PC-3 (cell line): ENCODE measurements around the gene ALPK1. TPM values are rescaled to one million over a fixed set of nuclear protein-coding genes. Genes with fewer than 3 reads are reported as not detected.
"Not testable (repeated sequence)": the region's sequence is repeated elsewhere in the genome, so short reads cannot be mapped to it uniquely, and the experiment has no call there.

Experiments
- ATAC-seq: fragments of 200-7000 bp; cut with Tn5 transposase; 2 replicates; pipeline ENCODE4 v1.9.1; 2020; ENCODE audit warnings: mild to moderate bottlenecking, moderate library complexity
- BruUV-seq: library from RNA; stranded (reverse); fragments of 400-500 nt; replicated peaks from 2 replicates; lab custom pipeline; 2021; lab: Mats Ljungman, UMichigan
- CTCF ChIA-PET: fragments of 300-600 bp; sonication (Branson Sonifier 250); formaldehyde crosslinking; loops from one replicate; lab custom pipeline; 2022; ENCODE audit warnings: antibody characterized with exemption; lab: Charles Lee
- POLR2A ChIA-PET: fragments of 300-600 bp; sonication (Branson Sonifier 250); formaldehyde crosslinking; loops from one replicate; lab custom pipeline; 2022; ENCODE audit warnings: antibody characterized with exemption; ENCODE audit not compliant: unreplicated experiment; lab: Charles Lee
- DNase-seq: peaks from one replicate; pipeline ENCODE4 v3.0.0-alpha.2; 2015
- H2AFZ ChIP-seq: fragments of 300-600 bp; sonication (generic); 2 replicates; pipeline ENCODE4 v1.6.0; 2016; ENCODE audit warnings: antibody characterized with exemption, low read length
- H3F3A ChIP-seq: fragments of 300-600 bp; sonication (generic); one replicate; pipeline ENCODE4 v1.6.0; 2017; ENCODE audit warnings: antibody characterized with exemption, low read length, control low read depth, mild to moderate bottlenecking; ENCODE audit not compliant: unreplicated experiment
- H3K27ac ChIP-seq: fragments of 300-600 bp; sonication (generic); 2 replicates; pipeline ENCODE4 v1.5.1; 2016; ENCODE audit warnings: mild to moderate bottlenecking, low read length
- H3K27me3 ChIP-seq: fragments of 300-600 bp; sonication (generic); 2 replicates; pipeline ENCODE4 v1.6.1; 2016; ENCODE audit warnings: low read length, mixed read lengths
- H3K36me3 ChIP-seq: fragments of 300-600 bp; sonication (generic); 2 replicates; pipeline ENCODE4 v1.6.1; 2016; ENCODE audit warnings: low read depth, mixed run types, low read length, mixed read lengths
- H3K4me1 ChIP-seq: fragments of 300-600 bp; sonication (generic); 2 replicates; pipeline ENCODE4 v1.5.1; 2016; ENCODE audit warnings: low read length; ENCODE audit not compliant: insufficient read depth
- H3K4me2 ChIP-seq: fragments of 300-600 bp; sonication (generic); 2 replicates; pipeline ENCODE4 v1.6.0; 2016; ENCODE audit warnings: low read length
- H3K4me3 ChIP-seq: fragments of 300-600 bp; sonication (generic); 2 replicates; pipeline ENCODE4 v1.5.1; 2016; ENCODE audit warnings: mild to moderate bottlenecking, low read length, mixed read lengths
- H3K79me2 ChIP-seq: fragments of 300-600 bp; sonication (generic); 2 replicates; pipeline ENCODE4 v1.6.1; 2017; ENCODE audit warnings: low read length, mixed read lengths
- H3K9ac ChIP-seq: fragments of 300-600 bp; sonication (generic); 2 replicates; pipeline ENCODE4 v1.6.0; 2016; ENCODE audit warnings: mild to moderate bottlenecking, low read length
- H3K9me2 ChIP-seq: fragments of 300-600 bp; sonication (generic); replicated peaks from 2 replicates; pipeline ENCODE4 v1.6.1; 2016; ENCODE audit warnings: mixed run types, low read length, mixed read lengths
- H3K9me3 ChIP-seq: fragments of 300-600 bp; sonication (generic); 2 replicates; pipeline ENCODE4 v1.6.1; 2016; ENCODE audit warnings: low read length, mixed read lengths
- H4K20me1 ChIP-seq: fragments of 300-600 bp; sonication (generic); 2 replicates; pipeline ENCODE4 v1.6.1; 2016; ENCODE audit warnings: low read length, mixed read lengths
- EZH2 ChIP-seq: fragments of 300-600 bp; sonication (generic); IDR thresholded peaks from one replicate; pipeline ENCODE4 v1.6.1; 2017; ENCODE audit warnings: antibody characterized with exemption, mild to moderate bottlenecking, low read length; ENCODE audit not compliant: unreplicated experiment
- EZH2phosphoT487 ChIP-seq: fragments of 300-600 bp; sonication (generic); IDR thresholded peaks from 2 replicates; pipeline ENCODE4 v1.6.1; 2018; ENCODE audit warnings: mild to moderate bottlenecking, antibody characterized with exemption, low read length, borderline replicate concordance
- intact Hi-C: fragments of 100-400 bp; cut with micrococcal nuclease; formaldehyde crosslinking; loops from 2 replicates; pipeline ENCODE4 v1.9.0; 2023
- total RNA-seq: library from RNA; depleted of rRNA; stranded (reverse); fragments of >200 nt; gene quantifications from 2 replicates; pipeline ENCODE4 v1.2.3, GENCODE V29; 2014
- TF ChIP-seq, protein P1 (sequence below): fragments of 300-600 bp; sonication (generic); conservative IDR thresholded peaks from 2 replicates; pipeline ENCODE4 v1.5.1; 2017; ENCODE audit warnings: antibody characterized with exemption, low read depth, mild to moderate bottlenecking, low read length

ALPK1 gene
- total RNA-seq, 1 experiment from 2014 or later, result 4.2 TPM

DNA sequence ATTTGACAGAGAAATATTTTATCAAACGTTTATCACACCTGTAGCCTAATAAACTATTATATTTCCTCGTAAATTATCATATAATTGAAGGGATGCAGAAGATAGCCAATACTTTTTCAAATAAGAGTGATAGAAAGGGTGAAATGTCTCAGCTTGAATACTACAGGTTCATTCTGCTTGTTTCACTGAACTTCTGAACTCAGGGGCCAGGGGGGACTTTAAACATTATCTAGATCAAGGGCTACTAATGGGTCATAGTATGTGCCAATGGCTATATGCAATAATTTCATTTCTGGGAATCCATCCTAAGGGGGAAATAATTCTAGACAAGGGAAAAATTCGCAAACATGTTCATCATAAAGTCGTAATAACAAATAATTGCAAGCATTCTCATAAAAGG is 2.6 kb downstream of the ALPK1 start:
- BruUV-seq, result no TSS peak
- intact Hi-C loops, result no loop called here
- POLR2A ChIA-PET, result no interaction called here

DNA sequence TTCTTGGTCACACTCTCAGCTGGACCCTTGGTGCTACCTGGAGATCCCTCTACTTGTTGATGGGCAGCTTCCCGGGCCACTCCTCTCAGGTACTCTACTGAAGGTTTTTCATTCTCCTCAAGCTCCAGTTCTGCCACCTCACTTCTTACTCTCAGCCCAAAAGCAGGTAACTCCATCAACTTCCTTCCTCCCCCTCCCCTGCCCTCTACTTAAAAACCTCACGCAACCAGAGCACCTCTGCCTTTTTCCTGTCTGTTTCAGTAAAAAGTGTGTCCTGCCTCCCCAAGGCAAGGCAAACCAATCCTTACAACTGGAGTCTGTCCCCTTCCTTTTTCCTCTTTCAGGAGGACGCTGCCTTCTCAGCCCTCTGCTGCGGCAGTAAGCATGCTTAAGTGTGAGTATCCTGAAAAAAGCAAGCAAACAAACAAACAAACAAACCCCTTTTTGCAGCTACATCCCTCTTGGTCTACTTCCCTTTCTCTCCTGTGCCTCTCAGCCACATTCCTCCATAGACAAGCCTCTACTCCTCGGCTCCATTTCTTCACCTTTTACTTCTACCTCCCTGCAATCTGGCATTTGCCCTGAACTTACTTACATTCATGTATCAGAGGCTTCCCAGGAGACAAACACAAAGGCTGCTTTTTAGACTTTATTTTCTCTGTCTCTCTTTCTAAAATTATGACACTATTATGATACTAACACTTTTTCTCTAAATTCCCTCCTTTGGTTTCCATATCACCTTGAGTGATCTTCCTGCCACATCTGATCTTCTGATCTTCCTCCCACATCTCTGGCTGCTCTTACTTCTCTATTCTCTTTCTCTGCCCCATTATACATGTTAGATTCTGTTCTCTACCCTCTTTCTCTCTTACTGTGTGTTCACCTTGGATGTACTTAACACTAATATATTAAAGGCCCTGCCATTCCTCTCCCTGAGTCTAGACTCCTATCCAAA is 5.4 kb downstream of the ALPK1 start:
- Histone ChIP-seq H3K27me3 (no peaks in the 10 kb centered on the region), H3K4me3 (no peak overlapping the region), H3K9ac (no peak overlapping the region), H2AFZ (no peak overlapping the region), H3K27ac (no peak overlapping the region), H3K79me2 (no peaks in the 10 kb centered on the region), H3K36me3 (no peaks in the 10 kb centered on the region), H4K20me1 (no peaks in the 10 kb centered on the region), H3K4me1 (no peaks in the 10 kb centered on the region; the same call in 1 of the 2 replicates), H3K9me3 (no peaks in the 10 kb centered on the region), H3F3A (no peaks in the 10 kb centered on the region), H3K4me2 (no peak overlapping the region), H3K9me2 (no peaks in the 10 kb centered on the region)
- intact Hi-C loops, result no loop called here
- no peak for ATAC-seq
- DNase-seq, result no peak
- POLR2A ChIA-PET, result no interaction called here
- BruUV-seq, result no TSS peak
- TF ChIP-seq EZH2phosphoT487 (no peak), EZH2 (no peak)
- TF ChIP-seq, protein P1, sequence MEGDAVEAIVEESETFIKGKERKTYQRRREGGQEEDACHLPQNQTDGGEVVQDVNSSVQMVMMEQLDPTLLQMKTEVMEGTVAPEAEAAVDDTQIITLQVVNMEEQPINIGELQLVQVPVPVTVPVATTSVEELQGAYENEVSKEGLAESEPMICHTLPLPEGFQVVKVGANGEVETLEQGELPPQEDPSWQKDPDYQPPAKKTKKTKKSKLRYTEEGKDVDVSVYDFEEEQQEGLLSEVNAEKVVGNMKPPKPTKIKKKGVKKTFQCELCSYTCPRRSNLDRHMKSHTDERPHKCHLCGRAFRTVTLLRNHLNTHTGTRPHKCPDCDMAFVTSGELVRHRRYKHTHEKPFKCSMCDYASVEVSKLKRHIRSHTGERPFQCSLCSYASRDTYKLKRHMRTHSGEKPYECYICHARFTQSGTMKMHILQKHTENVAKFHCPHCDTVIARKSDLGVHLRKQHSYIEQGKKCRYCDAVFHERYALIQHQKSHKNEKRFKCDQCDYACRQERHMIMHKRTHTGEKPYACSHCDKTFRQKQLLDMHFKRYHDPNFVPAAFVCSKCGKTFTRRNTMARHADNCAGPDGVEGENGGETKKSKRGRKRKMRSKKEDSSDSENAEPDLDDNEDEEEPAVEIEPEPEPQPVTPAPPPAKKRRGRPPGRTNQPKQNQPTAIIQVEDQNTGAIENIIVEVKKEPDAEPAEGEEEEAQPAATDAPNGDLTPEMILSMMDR, result no peak
- CTCF ChIA-PET, result no interaction called here

More for the DNA sequence above, 2.6 kb downstream of the ALPK1 start:
- Histone ChIP-seq H3K4me2 (no peak overlapping the region), H3K36me3 (no peaks in the 10 kb centered on the region), H4K20me1 (no peaks in the 10 kb centered on the region), H3K4me1 (peaks cover 4% of the 10 kb centered on the region), H3K4me3 (no peak overlapping the region), H3K79me2 (no peaks in the 10 kb centered on the region), H3K27me3 (no peaks in the 10 kb centered on the region), H3K9me3 (no peaks in the 10 kb centered on the region), H3F3A (no peaks in the 10 kb centered on the region), H2AFZ (no peak overlapping the region), H3K27ac (no peak overlapping the region), H3K9me2 (no peaks in the 10 kb centered on the region), H3K9ac (no peak overlapping the region)
- CTCF ChIA-PET, result no interaction called here
- no peak for TF ChIP-seq EZH2
- TF ChIP-seq EZH2phosphoT487, result no peak
- TF ChIP-seq, protein P1, result no peak
- ATAC-seq (no peak), DNase-seq (no peak)

DNA sequence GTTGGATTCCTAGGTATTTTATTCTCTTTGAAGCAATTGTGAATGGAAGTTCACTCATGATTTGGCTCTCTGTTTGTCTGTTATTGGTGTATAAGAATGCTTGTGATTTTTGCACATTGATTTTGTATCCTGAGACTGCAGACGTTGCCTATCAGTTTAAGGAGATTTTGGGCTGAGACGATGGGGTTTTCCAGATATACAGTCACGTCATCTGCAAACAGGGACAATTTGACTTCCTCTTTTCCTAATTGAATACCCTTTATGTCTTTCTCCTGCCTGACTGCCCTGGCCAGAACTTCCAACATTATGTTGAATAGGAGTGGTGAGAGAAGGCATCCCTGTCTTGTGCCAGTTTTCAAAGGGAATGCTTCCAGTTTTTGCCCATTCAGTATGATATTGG is 8.3 kb downstream of the ALPK1 start:
- not testable (repeated sequence) for H3K9me3 ChIP-seq

DNA sequence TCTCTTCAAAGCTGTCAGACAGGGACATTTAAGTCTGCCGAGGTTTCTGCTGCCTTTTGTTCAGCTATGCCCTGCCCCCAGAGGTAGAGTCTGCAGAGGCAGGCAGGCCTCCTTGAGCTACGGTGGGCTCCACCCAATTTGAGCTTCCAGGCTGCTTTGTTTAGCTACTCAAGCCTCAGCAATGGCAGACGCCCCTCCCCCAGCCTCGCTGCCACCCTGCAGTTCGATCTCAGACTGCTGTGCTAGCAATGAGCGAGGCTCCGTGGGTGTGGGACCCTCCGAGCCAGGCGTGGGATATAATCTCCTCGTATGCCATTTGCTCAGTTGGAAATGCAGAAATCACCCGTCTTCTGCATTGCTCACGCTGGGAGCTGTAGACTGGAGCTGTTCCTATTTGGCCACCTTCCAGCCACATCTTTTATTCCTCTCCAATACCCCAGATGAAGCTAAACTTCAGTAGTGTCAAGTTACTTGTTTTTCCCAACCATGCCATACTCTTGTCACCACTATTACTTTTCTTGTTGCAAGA is 12.2 kb downstream of the ALPK1 start:
- intact Hi-C loops, H3K27ac ChIP-seq, H2AFZ ChIP-seq, H3K9me3 ChIP-seq, H4K20me1 ChIP-seq, H3K9me2 ChIP-seq, H3K79me2 ChIP-seq, CTCF ChIA-PET, H3K4me2 ChIP-seq, ATAC-seq, H3K36me3 ChIP-seq, H3K9ac ChIP-seq, H3K4me1 ChIP-seq, H3K27me3 ChIP-seq, POLR2A ChIA-PET, H3F3A ChIP-seq, H3K4me3 ChIP-seq, BruUV-seq, DNase-seq: not testable (repeated sequence)

More for the DNA sequence above, 8.3 kb downstream of the ALPK1 start:
- H3K9me2 ChIP-seq, POLR2A ChIA-PET, ATAC-seq, CTCF ChIA-PET, H3K4me2 ChIP-seq, intact Hi-C loops, H2AFZ ChIP-seq, H4K20me1 ChIP-seq, DNase-seq, H3K79me2 ChIP-seq, H3K4me1 ChIP-seq, H3K27ac ChIP-seq, H3K27me3 ChIP-seq, H3F3A ChIP-seq, H3K4me3 ChIP-seq, H3K9ac ChIP-seq, BruUV-seq, H3K36me3 ChIP-seq: not testable (repeated sequence)
